Nephron progenitor cell (in vitro differentiated cells): ENCODE measurements around the gene KDM3B.
A peak's percentile ranks its signal among the peaks of the same experiment; 100 is the strongest.

Experiments used
- DNase-seq: peaks from one replicate; pipeline ENCODE4 v3.0.0; 2021
- H3K27ac Mint-ChIP-seq: 2 replicates; pipeline ENCODE4 v1.8.0; 2021; ENCODE audit warnings: mild to moderate bottlenecking, moderate library complexity, mixed read lengths
- H3K27me3 Mint-ChIP-seq: 2 replicates; pipeline ENCODE4 v1.8.0; 2021; ENCODE audit warnings: mild to moderate bottlenecking, low read depth, mixed read lengths; ENCODE audit not compliant: poor library complexity
- H3K36me3 Mint-ChIP-seq: 2 replicates; pipeline ENCODE4 v1.8.0; 2021; ENCODE audit warnings: low read depth, mixed read lengths
- H3K4me1 Mint-ChIP-seq: 2 replicates; pipeline ENCODE4 v1.8.0; 2021; ENCODE audit warnings: mixed read lengths
- H3K4me3 Mint-ChIP-seq: 2 replicates; pipeline ENCODE4 v1.8.0; 2021; ENCODE audit warnings: mild to moderate bottlenecking, moderate library complexity, mixed read lengths
- H3K9me3 Mint-ChIP-seq: 2 replicates; pipeline ENCODE4 v1.8.0; 2021; ENCODE audit warnings: mild to moderate bottlenecking, moderate library complexity, mixed read lengths
- TF ChIP-seq, protein P1 (sequence below): fragments of 200-600 bp; sonication (generic); IDR thresholded peaks from 2 replicates; pipeline ENCODE4 v1.5.0; 2021; ENCODE audit warnings: antibody characterized with exemption

The KDM3B gene

GRCh38 chr5:138330813-138331448, 21.6 kb upstream of the KDM3B start:
- no peak for DNase-seq
- Mint-ChIP-seq H3K9me3 (no peaks in the 10 kb centered on the region), H3K27ac (peak overlapping the region; percentile 99), H3K27me3 (peaks cover 9% of the 10 kb centered on the region), H3K36me3 (peaks cover 10% of the 10 kb centered on the region), H3K4me3 (peak overlapping the region; percentile 91), H3K4me1 (peaks cover 40% of the 10 kb centered on the region)
- TF ChIP-seq, protein P1, sequence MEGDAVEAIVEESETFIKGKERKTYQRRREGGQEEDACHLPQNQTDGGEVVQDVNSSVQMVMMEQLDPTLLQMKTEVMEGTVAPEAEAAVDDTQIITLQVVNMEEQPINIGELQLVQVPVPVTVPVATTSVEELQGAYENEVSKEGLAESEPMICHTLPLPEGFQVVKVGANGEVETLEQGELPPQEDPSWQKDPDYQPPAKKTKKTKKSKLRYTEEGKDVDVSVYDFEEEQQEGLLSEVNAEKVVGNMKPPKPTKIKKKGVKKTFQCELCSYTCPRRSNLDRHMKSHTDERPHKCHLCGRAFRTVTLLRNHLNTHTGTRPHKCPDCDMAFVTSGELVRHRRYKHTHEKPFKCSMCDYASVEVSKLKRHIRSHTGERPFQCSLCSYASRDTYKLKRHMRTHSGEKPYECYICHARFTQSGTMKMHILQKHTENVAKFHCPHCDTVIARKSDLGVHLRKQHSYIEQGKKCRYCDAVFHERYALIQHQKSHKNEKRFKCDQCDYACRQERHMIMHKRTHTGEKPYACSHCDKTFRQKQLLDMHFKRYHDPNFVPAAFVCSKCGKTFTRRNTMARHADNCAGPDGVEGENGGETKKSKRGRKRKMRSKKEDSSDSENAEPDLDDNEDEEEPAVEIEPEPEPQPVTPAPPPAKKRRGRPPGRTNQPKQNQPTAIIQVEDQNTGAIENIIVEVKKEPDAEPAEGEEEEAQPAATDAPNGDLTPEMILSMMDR, result no peak

DNA sequence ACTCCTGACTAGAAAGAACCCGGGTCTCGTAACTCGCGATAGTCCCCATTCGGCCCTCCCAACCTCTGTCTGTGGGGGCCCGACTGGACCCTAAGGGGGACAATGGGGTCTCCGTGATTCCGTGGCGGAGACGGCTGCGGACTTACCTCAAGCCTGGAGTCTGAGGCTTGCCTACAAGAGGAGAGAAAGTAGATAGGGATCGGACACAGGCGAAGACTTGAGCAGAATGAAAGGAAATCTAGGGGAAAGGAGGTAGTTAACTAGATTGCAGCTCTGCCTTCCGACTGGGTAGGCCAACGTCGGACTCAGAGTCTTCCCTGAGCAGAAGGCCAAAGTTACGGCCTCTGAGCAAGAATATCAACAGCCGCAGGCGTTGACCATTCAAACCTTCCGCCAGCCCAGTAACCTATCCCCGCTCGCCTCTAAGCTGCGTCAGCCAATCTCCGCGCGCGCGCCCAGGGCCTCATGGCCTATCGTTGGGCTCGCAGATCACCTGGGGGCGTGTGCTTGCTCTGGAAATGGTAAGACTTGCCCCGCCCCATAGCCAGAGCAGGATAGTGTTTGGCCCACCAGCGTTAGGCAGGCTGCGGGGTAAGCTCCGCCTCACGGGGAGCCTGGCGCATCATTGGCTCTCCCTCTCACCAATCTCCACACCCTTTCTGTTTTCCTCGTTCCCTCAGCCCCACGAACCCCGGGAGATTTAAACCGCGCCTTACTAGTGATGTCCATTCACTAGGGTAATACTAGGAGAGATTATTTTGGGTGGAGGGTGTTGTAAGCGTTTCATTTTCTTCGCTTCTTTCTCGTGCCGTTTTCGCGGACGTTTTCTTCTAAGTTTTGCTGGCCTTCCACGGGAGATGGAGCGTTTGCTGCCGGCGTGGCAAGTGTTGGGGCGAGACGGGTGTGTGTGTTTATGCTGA, 20.8 kb upstream of the KDM3B start, which contains the start of gene CDC25C:
Gene CDC25C, minus strand, starts transcription at position 356 of the 920 bp plus-strand sequence. CDS start 624 bp downstream, outside the sequence.
- peak; percentile 97 for DNase-seq
- peak within 1 kb of the TSS; percentile 99 for H3K27ac Mint-ChIP-seq
- TF ChIP-seq, protein P1, result no peak
- H3K9me3 Mint-ChIP-seq, result no peaks in the 10 kb centered on the region
- H3K4me1 Mint-ChIP-seq, result peaks cover 42% of the 10 kb centered on the region
- peaks cover 8% of the 10 kb centered on the region for H3K36me3 Mint-ChIP-seq
- peak within 1 kb of the TSS; percentile 91 for H3K4me3 Mint-ChIP-seq
- H3K27me3 Mint-ChIP-seq, result peaks cover 9% of the 10 kb centered on the region

GRCh38 chr5:138334867-138335447, 17.5 kb upstream of the KDM3B start:
- Mint-ChIP-seq H3K4me1 (peaks cover 53% of the 10 kb centered on the region), H3K27me3 (peaks cover 3% of the 10 kb centered on the region), H3K36me3 (no peaks in the 10 kb centered on the region), H3K27ac (no peak overlapping the region), H3K9me3 (no peaks in the 10 kb centered on the region), H3K4me3 (peak overlapping the region; percentile 47)
- no peak for DNase-seq
- TF ChIP-seq, protein P1, result no peak

GRCh38 chr5:138336952-138337684, 15.4 kb upstream of the KDM3B start:
- Mint-ChIP-seq H3K27me3 (peaks cover 3% of the 10 kb centered on the region), H3K4me1 (peaks cover 56% of the 10 kb centered on the region), H3K36me3 (peaks cover 18% of the 10 kb centered on the region), H3K27ac (peak overlapping the region; percentile 100), H3K9me3 (no peaks in the 10 kb centered on the region), H3K4me3 (peak overlapping the region; percentile 89)
- TF ChIP-seq, protein P1, result no peak
- DNase-seq, result peak; percentile 79

- TF ChIP-seq, protein P1, result no peak
- H3K36me3 Mint-ChIP-seq, result peaks cover 21% of the 10 kb centered on the region
- peak within 1 kb of the TSS; percentile 89 for H3K4me3 Mint-ChIP-seq
- peaks cover 3% of the 10 kb centered on the region for H3K27me3 Mint-ChIP-seq
- peak; percentile 95 for DNase-seq
- no peaks in the 10 kb centered on the region for H3K9me3 Mint-ChIP-seq
- H3K27ac Mint-ChIP-seq, result peak within 1 kb of the TSS; percentile 100
- H3K4me1 Mint-ChIP-seq, result peaks cover 54% of the 10 kb centered on the region
Measured at GRCh38 chr5:138337685-138338410, 14.6 kb upstream of the KDM3B start, which contains the start of gene FAM53C. Gene FAM53C (plus strand): TSS chr5:138338266. CDS start chr5:138341336, 3,070 bp downstream.
